Smooth muscle cell (in vitro differentiated cells): ENCODE results near the gene UNC13D. TPM values are rescaled to one million over a fixed set of nuclear protein-coding genes. Genes with fewer than 3 reads are reported as not detected.

ENCODE experiments used
- DNase-seq: peaks from one replicate; lab custom pipeline; 2025; ENCODE audit not compliant: unreplicated experiment; lab: John Stamatoyannopoulos, UW
- H2AFZ ChIP-seq: fragments of 200-600 bp; sonication (generic); 2 replicates; pipeline ENCODE4 v1.6.0; 2016; ENCODE audit warnings: antibody characterized with exemption, low read depth, mild to moderate bottlenecking
- H3F3A ChIP-seq: fragments of 200-600 bp; sonication (generic); 2 replicates; pipeline ENCODE4 v1.6.0; 2017; ENCODE audit warnings: antibody characterized with exemption, low read depth
- H3K27ac ChIP-seq: fragments of 200-600 bp; sonication (generic); 2 replicates; pipeline ENCODE4 v1.5.1; 2016; ENCODE audit warnings: low read depth, mild to moderate bottlenecking
- H3K27me3 ChIP-seq: fragments of 200-600 bp; sonication (generic); 2 replicates; pipeline ENCODE4 v1.6.1; 2016; ENCODE audit warnings: low read depth, mild to moderate bottlenecking
- H3K36me3 ChIP-seq: fragments of 200-600 bp; sonication (generic); 2 replicates; pipeline ENCODE4 v1.5.1; 2016; ENCODE audit warnings: low read depth
- H3K4me1 ChIP-seq: fragments of 200-600 bp; sonication (generic); 2 replicates; pipeline ENCODE4 v1.5.1; 2016; ENCODE audit warnings: low read depth
- H3K4me2 ChIP-seq: fragments of 200-600 bp; sonication (generic); 2 replicates; pipeline ENCODE4 v1.6.0; 2016; ENCODE audit warnings: mild to moderate bottlenecking
- H3K4me3 ChIP-seq: fragments of 200-600 bp; sonication (generic); 2 replicates; pipeline ENCODE4 v1.5.1; 2016; ENCODE audit warnings: mild to moderate bottlenecking
- H3K79me2 ChIP-seq: fragments of 200-600 bp; sonication (generic); 2 replicates; pipeline ENCODE4 v1.6.0; 2016; ENCODE audit warnings: low read depth, mild to moderate bottlenecking
- H3K9ac ChIP-seq: fragments of 200-600 bp; sonication (generic); 2 replicates; pipeline ENCODE4 v1.6.0; 2016; ENCODE audit warnings: low read depth
- H3K9me3 ChIP-seq: fragments of 200-600 bp; sonication (generic); replicated peaks from 2 replicates; pipeline ENCODE4 v1.5.1; 2016; ENCODE audit warnings: low read depth
- H4K20me1 ChIP-seq: fragments of 200-600 bp; sonication (generic); 2 replicates; pipeline ENCODE4 v1.6.0; 2016; ENCODE audit warnings: low read depth
- CTCF ChIP-seq: fragments of 200-600 bp; sonication (generic); IDR thresholded peaks from 2 replicates; pipeline ENCODE4 v1.5.1; 2017; ENCODE audit warnings: borderline replicate concordance, mild to moderate bottlenecking, antibody characterized with exemption; ENCODE audit not compliant: insufficient read depth, poor library complexity, severe bottlenecking
- WGBS: methylation state at CpG from one replicate; pipeline ENCODE4 v1.1.7; 2016; ENCODE audit warnings: low lambda C conversion rate; 5-methylcytosine and 5-hydroxymethylcytosine counted together
- polyA plus RNA-seq: library from polyadenylated mRNA; unstranded; fragments of >200 nt; fragmentation: Nextera tagmentation; extraction: Ambion mirVana; gene quantifications from 2 replicates; pipeline ENCODE4 v1.2.1, GENCODE V29; 2016
- total RNA-seq: library from RNA; depleted of rRNA; stranded (reverse); fragments of >200 nt; gene quantifications from 2 replicates; pipeline ENCODE4 v1.2.3, GENCODE V29; 2014

The UNC13D gene
- total and polyA plus RNA-seq, 2 experiments from 2014 or later: 2.4 to 4.5 TPM

GRCh38 chr17:75832652-75833400 is 11.4 kb downstream of the UNC13D start:
- Histone ChIP-seq H3F3A (no peaks in the 10 kb centered on the region), H3K27ac (no peak overlapping the region), H3K79me2 (no peaks in the 10 kb centered on the region), H3K4me3 (no peak overlapping the region), H2AFZ (no peak overlapping the region), H3K36me3 (no peaks in the 10 kb centered on the region), H3K4me1 (no peaks in the 10 kb centered on the region), H4K20me1 (no peaks in the 10 kb centered on the region), H3K4me2 (no peak overlapping the region), H3K9me3 (no peaks in the 10 kb centered on the region), H3K27me3 (no peaks in the 10 kb centered on the region), H3K9ac (no peak overlapping the region)
- 45% methylated on average over 14 of the region's 20 CpGs for WGBS
- no peak for DNase-seq
- no peak for TF ChIP-seq CTCF

- Histone ChIP-seq H3K27ac (no peak overlapping the region), H3K79me2 (no peaks in the 10 kb centered on the region), H3K4me3 (no peak overlapping the region), H3K4me2 (no peak overlapping the region), H3K4me1 (no peaks in the 10 kb centered on the region), H3K27me3 (no peaks in the 10 kb centered on the region), H3K36me3 (no peaks in the 10 kb centered on the region), H4K20me1 (no peaks in the 10 kb centered on the region), H3K9me3 (no peaks in the 10 kb centered on the region), H3F3A (no peaks in the 10 kb centered on the region), H3K9ac (no peak overlapping the region), H2AFZ (no peak overlapping the region)
- 69% methylated on average over 10 of the region's 10 CpGs for WGBS
- TF ChIP-seq CTCF: no peak
- DNase-seq: no peak
These were observed 12.0 kb downstream of the UNC13D start for GRCh38 chr17:75832164-75832651.

- Histone ChIP-seq H3K9me3 (no peaks in the 10 kb centered on the region), H3K4me3 (no peak overlapping the region), H3K27ac (no peak overlapping the region), H3F3A (no peaks in the 10 kb centered on the region), H3K4me2 (no peak overlapping the region), H3K9ac (no peak overlapping the region), H3K4me1 (no peaks in the 10 kb centered on the region), H3K27me3 (no peaks in the 10 kb centered on the region), H2AFZ (no peak overlapping the region), H3K79me2 (no peaks in the 10 kb centered on the region), H3K36me3 (no peaks in the 10 kb centered on the region), H4K20me1 (no peaks in the 10 kb centered on the region)
- TF ChIP-seq CTCF: no peak
- no peak for DNase-seq
- 93% methylated on average over 6 of the region's 15 CpGs for WGBS
These were observed 13.1 kb downstream of the UNC13D start for GRCh38 chr17:75831032-75831571.
